Hepatocyte (in vitro differentiated cells): ENCODE results near the gene LAG3. TPM values are rescaled to one million over a fixed set of nuclear protein-coding genes. Genes with fewer than 3 reads are reported as not detected.

Experiments used
- DNase-seq: peaks from one replicate; pipeline ENCODE4 v3.0.0-alpha.2; 2016; ENCODE audit warnings: low spot score
- H2AFZ ChIP-seq: fragments of 200-600 bp; sonication (generic); 2 replicates; pipeline ENCODE4 v1.6.0; 2016; ENCODE audit warnings: antibody characterized with exemption, mild to moderate bottlenecking
- H3K27ac ChIP-seq: fragments of 200-600 bp; sonication (generic); 2 replicates; pipeline ENCODE4 v1.5.1; 2016; ENCODE audit warnings: mild to moderate bottlenecking
- H3K27me3 ChIP-seq: fragments of 200-600 bp; sonication (generic); 2 replicates; pipeline ENCODE4 v1.6.1; 2016
- H3K36me3 ChIP-seq: fragments of 200-600 bp; sonication (generic); replicated peaks from 2 replicates; pipeline ENCODE4 v1.5.1; 2016; ENCODE audit warnings: low read depth; ENCODE audit not compliant: insufficient read depth
- H3K4me1 ChIP-seq: fragments of 200-600 bp; sonication (generic); 2 replicates; pipeline ENCODE4 v1.5.1; 2016; ENCODE audit warnings: mild to moderate bottlenecking, moderate library complexity; ENCODE audit not compliant: insufficient read depth
- H3K4me2 ChIP-seq: fragments of 200-600 bp; sonication (generic); 2 replicates; pipeline ENCODE4 v1.6.0; 2016
- H3K4me3 ChIP-seq: fragments of 200-600 bp; sonication (generic); 2 replicates; pipeline ENCODE4 v1.5.1; 2016; ENCODE audit warnings: mild to moderate bottlenecking
- H3K79me2 ChIP-seq: fragments of 200-600 bp; sonication (generic); 2 replicates; pipeline ENCODE4 v1.6.0; 2017; ENCODE audit warnings: mild to moderate bottlenecking
- H3K9me2 ChIP-seq: fragments of 200-600 bp; sonication (generic); replicated peaks from 2 replicates; pipeline ENCODE4 v1.6.0; 2017; ENCODE audit warnings: mild to moderate bottlenecking; ENCODE audit not compliant: insufficient read depth
- H3K9me3 ChIP-seq: fragments of 200-600 bp; sonication (generic); 2 replicates; pipeline ENCODE4 v1.5.1; 2016; ENCODE audit warnings: low read depth, mild to moderate bottlenecking
- H4K20me1 ChIP-seq: fragments of 200-600 bp; sonication (generic); 2 replicates; pipeline ENCODE4 v1.6.0; 2016; ENCODE audit warnings: mild to moderate bottlenecking; ENCODE audit not compliant: insufficient read depth, poor library complexity, severe bottlenecking
- CTCF ChIP-seq: fragments of 200-600 bp; sonication (generic); IDR thresholded peaks from 2 replicates; pipeline ENCODE4 v1.5.1; 2016; ENCODE audit warnings: antibody characterized with exemption, mild to moderate bottlenecking; ENCODE audit not compliant: poor library complexity
- EZH2 ChIP-seq: fragments of 200-600 bp; sonication (generic); IDR thresholded peaks from 2 replicates; pipeline ENCODE4 v1.6.1; 2016; ENCODE audit warnings: antibody characterized with exemption, mild to moderate bottlenecking, borderline replicate concordance
- EZH2phosphoT487 ChIP-seq: fragments of 200-600 bp; sonication (generic); IDR thresholded peaks from one replicate; pipeline ENCODE4 v1.6.1; 2018; ENCODE audit warnings: antibody characterized with exemption, mild to moderate bottlenecking, low read depth, moderate library complexity; ENCODE audit not compliant: unreplicated experiment, severe bottlenecking
- WGBS: methylation state at CpG from one replicate; pipeline ENCODE4 v1.1.6; 2016; ENCODE audit warnings: low lambda C conversion rate; ENCODE audit errors: missing lambda C conversion rate; 5-methylcytosine and 5-hydroxymethylcytosine counted together
- polyA plus RNA-seq: library from polyadenylated mRNA; unstranded; fragments of >200 nt; fragmentation: Nextera tagmentation; extraction: Ambion mirVana; gene quantifications from 2 replicates; pipeline ENCODE4 v1.2.1, GENCODE V29; 2016
- total RNA-seq: library from RNA; depleted of rRNA; stranded (reverse); fragments of >200 nt; gene quantifications from 2 replicates; pipeline ENCODE4 v1.2.3, GENCODE V29; 2014

Gene LAG3
- total and polyA plus RNA-seq, 2 experiments from 2014 or later = 0.70 to 0.91 TPM

- 96% methylated on average over 13 of the region's 13 CpGs for WGBS
- H3K9me3 ChIP-seq = no peaks in the 10 kb centered on the region
- no peak overlapping the region for H3K4me3 ChIP-seq
- no peak for DNase-seq
- peak overlapping the region; percentile 38 for H3K4me2 ChIP-seq
- no peak for TF ChIP-seq EZH2phosphoT487
- no peak for TF ChIP-seq CTCF
- TF ChIP-seq EZH2 = no peak
- peaks cover 8% of the 10 kb centered on the region for H3K4me1 ChIP-seq
- H3K9me2 ChIP-seq = no peaks in the 10 kb centered on the region
- H3K27ac ChIP-seq = peak overlapping the region; percentile 60
- no peaks in the 10 kb centered on the region for H3K79me2 ChIP-seq
- no peaks in the 10 kb centered on the region for H3K36me3 ChIP-seq
- no peaks in the 10 kb centered on the region for H4K20me1 ChIP-seq
- H2AFZ ChIP-seq = peak overlapping the region; percentile 78
- H3K27me3 ChIP-seq = no peaks in the 10 kb centered on the region
Observed at GRCh38 chr12:6791931-6792520, 19.7 kb downstream of the LAG3 start.

DNA sequence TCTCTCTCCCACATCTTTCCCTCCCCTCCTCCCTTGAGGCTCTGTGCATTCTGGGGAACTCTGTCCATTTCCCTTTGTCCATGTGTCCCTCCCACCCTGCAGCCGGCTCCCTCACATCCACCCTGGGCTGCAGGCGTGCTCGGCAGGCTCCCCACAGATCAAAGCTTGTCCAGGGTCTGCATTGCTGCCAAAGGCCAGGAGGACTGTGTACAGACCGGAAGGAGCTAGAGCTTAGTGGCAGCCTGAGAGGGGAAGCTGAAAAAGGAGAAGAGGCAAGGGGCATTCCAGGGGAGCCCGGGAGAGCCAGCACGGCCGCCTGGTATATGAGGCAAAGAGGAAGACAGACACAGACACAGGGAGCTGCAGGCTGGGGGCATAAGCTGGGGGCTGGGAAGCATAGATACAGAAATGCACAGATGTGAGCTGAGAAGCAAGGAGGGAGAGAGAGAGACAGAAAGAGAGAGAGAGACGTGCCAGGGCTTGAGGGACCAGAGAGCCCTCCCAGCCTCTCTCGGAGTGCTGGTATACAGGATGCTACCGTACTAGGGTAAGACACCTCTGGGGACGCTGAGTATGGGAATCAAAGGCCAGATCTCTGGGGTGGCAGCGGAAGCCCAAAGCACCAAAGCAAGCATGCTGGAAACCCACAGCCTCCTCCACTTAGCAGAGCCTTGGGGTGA is 20.3 kb downstream of the LAG3 start:
- peak overlapping the region; percentile 78 for H2AFZ ChIP-seq
- no peaks in the 10 kb centered on the region for H3K27me3 ChIP-seq
- no peaks in the 10 kb centered on the region for H3K9me2 ChIP-seq
- no peak overlapping the region for H3K4me3 ChIP-seq
- 45% methylated on average over 12 of the region's 12 CpGs for WGBS
- no peaks in the 10 kb centered on the region for H3K36me3 ChIP-seq
- no peaks in the 10 kb centered on the region for H3K79me2 ChIP-seq
- no peaks in the 10 kb centered on the region for H4K20me1 ChIP-seq
- no peaks in the 10 kb centered on the region for H3K9me3 ChIP-seq
- peaks cover 8% of the 10 kb centered on the region for H3K4me1 ChIP-seq
- DNase-seq = no peak
- peak overlapping the region; percentile 60 for H3K27ac ChIP-seq
- H3K4me2 ChIP-seq = peak overlapping the region; percentile 38
- TF ChIP-seq EZH2phosphoT487 (no peak), EZH2 (no peak), CTCF (no peak)

DNA sequence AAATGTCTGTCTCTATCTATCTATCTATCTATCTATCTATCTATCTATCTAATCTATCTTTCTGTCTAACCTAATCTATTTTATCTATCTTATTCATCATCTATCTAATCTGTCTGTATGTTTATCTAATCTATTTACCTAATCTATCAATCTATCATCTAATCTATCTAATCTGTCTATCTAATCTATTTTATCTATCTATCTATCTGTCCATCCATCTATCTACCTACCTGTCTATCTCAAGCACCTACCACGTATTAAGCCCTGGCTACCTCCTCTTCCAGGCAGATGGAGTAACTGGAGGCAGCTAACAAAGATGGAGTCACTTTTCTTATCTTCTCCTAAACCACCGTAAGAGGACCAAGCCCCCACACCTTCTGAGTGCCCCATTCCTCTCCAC is 22.8 kb downstream of the LAG3 start:
- 77% methylated on average over 2 of the region's 2 CpGs for WGBS
- no peaks in the 10 kb centered on the region for H3K36me3 ChIP-seq
- H3K27ac ChIP-seq = no peak overlapping the region
- no peak for DNase-seq
- H3K4me3 ChIP-seq = no peak overlapping the region
- TF ChIP-seq EZH2 (no peak), CTCF (no peak), EZH2phosphoT487 (no peak)
- H3K4me2 ChIP-seq = no peak overlapping the region
- H3K27me3 ChIP-seq = no peaks in the 10 kb centered on the region
- no peaks in the 10 kb centered on the region for H3K79me2 ChIP-seq
- no peaks in the 10 kb centered on the region for H3K9me2 ChIP-seq
- H3K4me1 ChIP-seq = peaks cover 8% of the 10 kb centered on the region
- H4K20me1 ChIP-seq = no peaks in the 10 kb centered on the region
- no peak overlapping the region for H2AFZ ChIP-seq
- H3K9me3 ChIP-seq = no peaks in the 10 kb centered on the region
